ENCODE measurements around the gene MAP6D1. TPM values are rescaled to one million over a fixed set of nuclear protein-coding genes. Genes with fewer than 3 reads are reported as not detected.
A peak's percentile ranks its signal among the peaks of the same experiment; 100 is the strongest.

Gene MAP6D1
- total RNA-seq, 2 donors from 2014 or later, result 0.99 to 7.0 TPM

- TF ChIP-seq, protein P1, sequence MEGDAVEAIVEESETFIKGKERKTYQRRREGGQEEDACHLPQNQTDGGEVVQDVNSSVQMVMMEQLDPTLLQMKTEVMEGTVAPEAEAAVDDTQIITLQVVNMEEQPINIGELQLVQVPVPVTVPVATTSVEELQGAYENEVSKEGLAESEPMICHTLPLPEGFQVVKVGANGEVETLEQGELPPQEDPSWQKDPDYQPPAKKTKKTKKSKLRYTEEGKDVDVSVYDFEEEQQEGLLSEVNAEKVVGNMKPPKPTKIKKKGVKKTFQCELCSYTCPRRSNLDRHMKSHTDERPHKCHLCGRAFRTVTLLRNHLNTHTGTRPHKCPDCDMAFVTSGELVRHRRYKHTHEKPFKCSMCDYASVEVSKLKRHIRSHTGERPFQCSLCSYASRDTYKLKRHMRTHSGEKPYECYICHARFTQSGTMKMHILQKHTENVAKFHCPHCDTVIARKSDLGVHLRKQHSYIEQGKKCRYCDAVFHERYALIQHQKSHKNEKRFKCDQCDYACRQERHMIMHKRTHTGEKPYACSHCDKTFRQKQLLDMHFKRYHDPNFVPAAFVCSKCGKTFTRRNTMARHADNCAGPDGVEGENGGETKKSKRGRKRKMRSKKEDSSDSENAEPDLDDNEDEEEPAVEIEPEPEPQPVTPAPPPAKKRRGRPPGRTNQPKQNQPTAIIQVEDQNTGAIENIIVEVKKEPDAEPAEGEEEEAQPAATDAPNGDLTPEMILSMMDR (IDR thresholded peaks at IDR 0.05), result no peak
- TF ChIP-seq POLR2A (IDR thresholded peaks at IDR 0.05), result no peak
- peak; percentile 47 to 72 (median 58) for DNase-seq
- WGBS, 2 donors, result 73 to 76% methylated on average over 14 of the region's 14 CpGs
- no peak for ATAC-seq
- Histone ChIP-seq H3K27me3 (no peaks in the 10 kb centered on the region), H3K4me1 (peaks cover 29% of the 10 kb centered on the region), H3K27ac (peak overlapping the region in 3 of 4 donors; percentile 19 to 69 (median 49)), H3K36me3 (replicated peaks in 1 of 2; ENCODE audit: insufficient read depth in 1 of 2, low read depth in 2 of 2) (peaks cover 0 to 2% of the 10 kb centered on the region in 2 donors), H3K4me3 (no peak overlapping the region), H3K9me3 (no peaks in the 10 kb centered on the region)
- intact Hi-C loops (cut with DNase I), result no loop called here
These were observed 1.3 kb upstream of the MAP6D1 start for GRCh38 chr3:183826448-183827250.

- WGBS, 2 donors, result 2 to 3% methylated on average over 5 to 84 of the region's 88 CpGs
- DNase-seq (peak in 3 of 4 donors; percentile 22 to 48 (median 25)), ATAC-seq (peak; percentile 45)
- Histone ChIP-seq H3K9me3 (no peaks in the 10 kb centered on the region), H3K27me3 (no peaks in the 10 kb centered on the region), H3K27ac (peak overlapping the region; percentile 12 to 69 (median 56)), H3K4me3 (peak overlapping the region; percentile 1 to 60), H3K36me3 (replicated peaks in 1 of 2; ENCODE audit: insufficient read depth in 1 of 2, low read depth in 2 of 2) (peaks cover 0 to 2% of the 10 kb centered on the region in 2 donors), H3K4me1 (peaks cover 29% of the 10 kb centered on the region)
- intact Hi-C loops (cut with DNase I), result no loop called here
- TF ChIP-seq, protein P1 (IDR thresholded peaks at IDR 0.05), result peak in 1 of 7 experiments; percentile 9
- peak in 1 of 3 donors; percentile 14 for TF ChIP-seq POLR2A (IDR thresholded peaks at IDR 0.05)
These were observed 469 bp downstream of the MAP6D1 start for GRCh38 chr3:183824761-183825455.

DNA sequence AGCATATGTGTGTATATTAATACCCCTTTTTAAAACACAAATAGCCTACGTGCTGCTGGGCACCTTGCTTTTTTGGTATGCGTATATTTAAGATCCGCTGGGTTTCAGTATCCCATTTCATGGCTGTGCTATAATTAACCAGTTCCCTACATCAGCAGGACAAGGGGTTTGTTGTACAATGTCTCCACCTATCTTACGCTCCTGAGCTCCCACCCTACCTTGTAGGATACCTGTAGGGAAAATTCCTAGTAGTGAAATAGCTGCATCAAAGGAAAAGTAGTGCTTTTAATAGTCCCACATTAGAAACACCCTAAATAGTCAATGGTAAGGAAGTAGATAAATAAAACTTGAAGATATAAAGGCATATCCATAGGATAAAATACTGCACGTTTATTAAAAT is 1.4 kb downstream of the MAP6D1 start:
- no peak for DNase-seq
- H3K27ac ChIP-seq, result no peak overlapping the region
- no peak for ATAC-seq
- no peaks in the 10 kb centered on the region for H3K27me3 ChIP-seq
- no peaks in the 10 kb centered on the region for H3K36me3 ChIP-seq (replicated peaks in 1 of 2; ENCODE audit: insufficient read depth in 1 of 2, low read depth in 2 of 2)
- TF ChIP-seq, protein P1 (IDR thresholded peaks at IDR 0.05), result peak in 1 of 7 experiments; percentile 21
- TF ChIP-seq POLR2A (IDR thresholded peaks at IDR 0.05), result no peak
- H3K4me1 ChIP-seq, result peaks cover 29% of the 10 kb centered on the region
- intact Hi-C loops (cut with DNase I), result no loop called here
- no peaks in the 10 kb centered on the region for H3K9me3 ChIP-seq
- 65 to 66% methylated on average over 5 of the region's 5 CpGs for WGBS, 2 donors
- no peak overlapping the region for H3K4me3 ChIP-seq

- TF ChIP-seq, protein P1 (IDR thresholded peaks at IDR 0.05), result no peak
- no peak for TF ChIP-seq POLR2A (IDR thresholded peaks at IDR 0.05)
- H3K36me3 ChIP-seq (replicated peaks in 1 of 2; ENCODE audit: insufficient read depth in 1 of 2, low read depth in 2 of 2), result no peaks in the 10 kb centered on the region
- 88 to 94% methylated on average over 12 to 13 of the region's 13 CpGs for WGBS, 2 donors
- no peak for ATAC-seq
- no peak overlapping the region for H3K27ac ChIP-seq
- no peak for DNase-seq
- peaks cover 29% of the 10 kb centered on the region for H3K4me1 ChIP-seq
- no peaks in the 10 kb centered on the region for H3K9me3 ChIP-seq
- intact Hi-C loops (cut with DNase I), result no loop called here
- H3K4me3 ChIP-seq, result no peak overlapping the region
- H3K27me3 ChIP-seq, result no peaks in the 10 kb centered on the region
These were observed 2.7 kb downstream of the MAP6D1 start for GRCh38 chr3:183822631-183823030.

All from body of pancreas (tissue), 4 donors.